Right ventricle myocardium superior (tissue), 1 donor: ENCODE measurements around the gene PARD3. TPM values are rescaled to one million over a fixed set of nuclear protein-coding genes. Genes with fewer than 3 reads are reported as not detected.

Experiments
- ATAC-seq: fragments of 200-7000 bp; cut with Tn5 transposase; one replicate; pipeline ENCODE4 v1.9.1; 2020; ENCODE audit warnings: mild to moderate bottlenecking; ENCODE audit not compliant: poor library complexity
- DNase-seq: peaks from one replicate; pipeline ENCODE4 v3.0.0-alpha.2; 2020
- intact Hi-C: fragments of 100-400 bp; cut with DNase I; formaldehyde crosslinking; loops from one replicate; pipeline ENCODE4 v1.11.2; 2022
- total RNA-seq: library from RNA; stranded (reverse); fragmentation: NEBNext Ultra II Directional; extraction: Animal tissue kit (Norgen Biotek cat#: 25700); gene quantifications from one replicate; pipeline ENCODE4 v1.2.1, GENCODE V29; 2021
- donor health status: DM: no; HTN: yes; CAD: no; lungs with severe emphysema.

The PARD3 gene
- total RNA-seq, 1 donor from 2014 or later: 33.5 TPM

DNA sequence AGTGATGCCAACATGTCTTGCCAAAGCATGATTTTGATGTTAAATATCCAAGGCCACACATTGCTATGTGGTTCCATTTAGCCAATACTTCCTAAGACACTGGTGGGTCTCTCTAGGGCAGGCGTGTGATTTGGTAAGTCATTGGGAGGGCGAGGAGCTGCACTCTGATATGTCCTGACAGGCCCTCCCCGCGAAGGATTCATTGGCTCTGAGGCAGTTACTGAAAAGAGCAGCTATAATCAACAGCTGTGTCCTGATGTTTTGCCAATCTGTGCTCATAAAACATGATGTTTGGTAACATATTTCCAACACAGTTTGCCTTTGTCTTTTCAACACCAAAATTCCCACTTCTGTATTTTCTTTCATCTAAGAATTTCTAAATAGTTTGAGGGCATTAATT lies 646.7 kb downstream of the PARD3 start:
- ATAC-seq (peak; percentile 36), DNase-seq (no peak)
- intact Hi-C loops: no loop called here

GRCh38 chr10:34166823-34167222 lies 648.3 kb downstream of the PARD3 start:
- intact Hi-C loops: no loop called here
- ATAC-seq (no peak), DNase-seq (no peak)

DNA sequence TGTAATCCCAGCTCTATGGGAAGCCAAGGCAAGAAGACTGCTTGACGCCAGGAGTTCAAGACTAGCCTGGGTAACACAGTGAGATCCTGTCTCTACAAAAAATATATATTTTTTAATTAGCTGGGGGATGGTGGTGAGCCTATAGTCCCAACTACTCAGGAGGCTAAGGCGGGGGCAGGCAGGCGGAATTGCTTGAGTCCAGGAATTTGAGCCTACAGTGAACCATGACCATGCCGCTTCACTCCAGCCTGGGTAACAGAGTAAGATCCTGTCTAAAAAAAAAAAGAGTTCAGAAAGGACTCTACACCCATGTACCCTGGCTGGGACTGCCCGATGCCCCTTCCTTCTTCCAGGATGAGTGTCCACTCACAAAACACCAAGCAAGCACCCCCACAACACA lies 648.7 kb downstream of the PARD3 start:
- no peak for DNase-seq
- intact Hi-C loops: no loop called here
- no peak for ATAC-seq

GRCh38 chr10:34164029-34164428 lies 651.1 kb downstream of the PARD3 start:
- intact Hi-C loops: no loop called here
- DNase-seq (no peak), ATAC-seq (no peak)

GRCh38 chr10:34163075-34163905 lies 651.8 kb downstream of the PARD3 start:
- intact Hi-C loops: no loop called here
- ATAC-seq (no peak), DNase-seq (no peak)

- no peak for ATAC-seq
- DNase-seq: no peak
- intact Hi-C loops: no loop called here
Measured at GRCh38 chr10:34161777-34162370, 653.2 kb downstream of the PARD3 start.

GRCh38 chr10:34160595-34160994 lies 654.5 kb downstream of the PARD3 start:
- no peak for DNase-seq
- intact Hi-C loops: no loop called here
- no peak for ATAC-seq

DNA sequence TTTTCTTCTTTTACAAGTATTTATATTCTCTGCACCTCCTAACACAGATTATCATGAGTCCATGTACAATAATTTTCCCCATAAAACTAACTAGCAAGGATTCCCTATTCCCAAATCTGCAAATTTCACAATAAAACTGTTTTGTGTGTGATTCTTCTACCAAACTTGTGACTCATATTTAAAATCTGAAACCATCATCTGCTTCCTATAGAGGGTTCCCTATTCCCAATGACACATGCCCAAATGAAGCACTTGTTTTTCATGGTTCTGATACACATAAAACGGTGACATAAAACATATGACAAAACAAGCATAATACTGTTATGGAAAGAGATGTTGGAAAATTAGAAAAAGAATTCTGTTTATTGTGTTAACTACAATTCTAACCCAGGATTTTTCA lies 657.6 kb downstream of the PARD3 start:
- DNase-seq (no peak), ATAC-seq (no peak)
- intact Hi-C loops: no loop called here

DNA sequence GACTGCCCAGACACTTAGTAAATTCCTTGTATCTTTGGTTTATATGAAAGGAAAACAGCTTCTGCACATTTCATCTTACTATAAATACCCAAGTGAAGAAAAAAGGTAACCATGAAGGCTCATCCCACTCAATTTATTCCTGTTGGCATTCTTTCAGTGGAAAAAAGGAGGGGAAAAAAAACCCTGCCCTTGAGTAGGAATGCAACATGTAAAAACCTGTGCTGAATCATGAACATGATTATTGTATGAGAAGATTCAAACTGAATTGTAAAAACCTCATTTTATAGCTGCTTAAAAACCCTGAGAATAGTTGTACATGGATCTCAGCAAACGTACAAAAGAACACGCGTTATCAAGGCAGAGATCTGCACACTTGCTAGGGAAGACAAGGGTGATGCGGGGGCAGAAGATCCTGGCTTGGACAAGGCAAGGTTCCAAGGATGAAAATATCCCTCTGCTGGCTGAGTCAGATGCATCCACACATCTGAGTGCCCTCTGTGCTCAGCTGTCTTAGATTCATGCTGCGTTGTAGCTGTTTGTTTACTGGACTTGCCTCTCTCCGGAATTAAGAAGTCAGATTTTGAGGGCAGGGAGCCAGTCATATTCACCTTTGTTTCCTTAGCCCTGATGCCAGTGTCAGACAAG lies 658.2 kb downstream of the PARD3 start:
- intact Hi-C loops: no loop called here
- ATAC-seq: no peak

DNA sequence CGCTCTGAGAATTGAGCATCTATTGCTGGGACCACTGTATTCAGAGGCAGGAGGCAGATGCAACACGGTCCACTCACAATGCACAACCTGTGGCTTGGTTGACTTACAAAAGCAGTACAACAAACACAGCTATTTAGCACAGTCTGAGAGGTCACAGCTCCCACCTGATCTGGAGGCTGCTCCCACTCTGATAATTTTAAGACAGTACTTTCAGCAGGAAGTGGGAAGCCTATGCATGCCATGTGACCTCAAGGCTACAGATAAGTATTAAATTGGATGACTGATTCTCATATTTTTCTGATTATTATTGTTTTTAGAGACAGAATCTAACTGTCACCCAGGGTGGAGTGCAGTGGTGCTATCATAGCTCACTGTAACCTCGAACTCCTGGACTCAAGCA lies 659.3 kb downstream of the PARD3 start:
- intact Hi-C loops: no loop called here
- ATAC-seq (no peak), DNase-seq (no peak)

More for the DNA sequence above, 658.2 kb downstream of the PARD3 start:
- no peak for DNase-seq

DNA sequence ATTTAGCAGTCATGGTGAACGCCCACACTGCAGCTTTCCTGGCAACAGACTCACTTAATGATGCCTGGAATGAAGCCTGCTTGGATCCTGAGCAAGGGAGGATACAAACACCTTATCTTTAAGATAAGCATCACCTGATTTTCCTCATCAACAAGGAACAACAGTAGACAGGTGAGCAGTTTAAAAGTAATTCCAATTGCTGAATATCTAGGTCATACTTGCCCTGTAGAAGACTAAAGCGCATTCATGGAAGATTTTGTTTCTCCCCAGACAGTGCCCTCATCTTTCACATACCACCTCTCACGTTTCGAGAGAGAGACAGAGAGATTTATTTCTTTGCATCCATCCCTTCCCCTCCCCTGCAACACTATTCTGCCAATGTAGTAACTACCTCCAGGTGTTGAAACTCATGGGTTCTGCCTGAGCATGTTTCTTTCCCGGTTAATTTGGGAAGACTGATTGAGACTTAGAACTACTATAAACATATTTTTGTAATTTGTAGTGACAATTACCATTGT lies 660.7 kb downstream of the PARD3 start:
- intact Hi-C loops: no loop called here
- ATAC-seq (no peak), DNase-seq (no peak)

- no peak for DNase-seq
- no peak for ATAC-seq
- intact Hi-C loops: no loop called here
Measured at GRCh38 chr10:34153663-34154382, 661.3 kb downstream of the PARD3 start.

DNA sequence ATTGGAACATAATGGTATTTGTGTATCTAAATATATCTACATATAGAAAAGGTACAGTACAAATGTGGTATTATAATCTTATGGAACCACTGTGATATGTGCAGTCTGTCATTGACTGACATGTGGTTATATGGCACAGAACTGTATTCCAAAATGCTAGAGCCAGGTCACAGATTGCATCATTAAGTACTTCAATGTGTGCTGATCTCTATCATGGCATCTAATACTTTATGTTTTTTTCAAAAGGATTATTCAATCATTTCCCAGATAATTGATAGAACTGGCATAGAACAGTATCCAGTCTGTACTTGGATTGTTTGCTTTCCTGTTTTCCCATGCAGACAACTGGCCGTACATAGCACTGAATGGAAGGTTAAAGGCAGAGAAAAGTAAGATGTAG lies 662.7 kb downstream of the PARD3 start:
- ATAC-seq: no peak
- DNase-seq: no peak
- intact Hi-C loops: no loop called here

GRCh38 chr10:34151931-34152330 lies 663.2 kb downstream of the PARD3 start:
- ATAC-seq: no peak
- no peak for DNase-seq
- intact Hi-C loops: no loop called here

DNA sequence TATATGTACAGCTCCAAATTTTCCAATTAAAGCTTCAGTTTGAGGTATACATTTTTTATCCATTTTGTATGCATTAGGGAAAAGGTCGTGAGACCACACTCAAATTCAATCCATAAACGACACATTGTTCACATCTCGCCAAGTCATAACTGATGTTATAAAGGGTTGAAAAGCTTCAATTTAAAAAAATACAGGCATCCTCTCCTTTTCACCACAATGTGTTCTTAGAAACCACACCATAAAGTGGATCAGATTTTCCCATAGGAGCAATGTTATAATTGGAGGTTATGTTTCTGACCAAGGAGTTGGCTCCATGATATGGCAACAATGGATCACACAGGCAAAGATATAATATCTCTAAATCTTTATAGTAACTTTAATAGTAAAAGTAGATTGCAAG lies 663.6 kb downstream of the PARD3 start:
- intact Hi-C loops: no loop called here
- no peak for DNase-seq
- no peak for ATAC-seq

GRCh38 chr10:34150103-34150502 lies 665.0 kb downstream of the PARD3 start:
- DNase-seq (no peak), ATAC-seq (no peak)
- intact Hi-C loops: no loop called here

DNA sequence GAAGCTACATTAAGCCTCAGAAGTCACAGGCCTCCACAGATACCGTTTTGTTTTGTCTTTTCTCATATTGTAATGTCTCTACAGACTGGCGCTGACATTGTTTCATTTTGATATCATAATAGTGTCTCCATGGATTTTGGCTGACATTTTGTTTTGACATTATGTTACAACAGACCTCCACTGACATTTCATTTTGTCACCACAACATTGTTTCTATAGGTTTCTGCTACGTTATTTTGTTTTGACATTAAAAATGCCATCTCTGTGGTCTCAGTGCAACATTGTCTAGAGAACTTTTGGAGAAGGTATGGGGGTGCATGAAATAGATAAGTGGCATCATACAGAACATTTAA lies 666.8 kb downstream of the PARD3 start:
- intact Hi-C loops: no loop called here
- DNase-seq (no peak), ATAC-seq (no peak)

DNA sequence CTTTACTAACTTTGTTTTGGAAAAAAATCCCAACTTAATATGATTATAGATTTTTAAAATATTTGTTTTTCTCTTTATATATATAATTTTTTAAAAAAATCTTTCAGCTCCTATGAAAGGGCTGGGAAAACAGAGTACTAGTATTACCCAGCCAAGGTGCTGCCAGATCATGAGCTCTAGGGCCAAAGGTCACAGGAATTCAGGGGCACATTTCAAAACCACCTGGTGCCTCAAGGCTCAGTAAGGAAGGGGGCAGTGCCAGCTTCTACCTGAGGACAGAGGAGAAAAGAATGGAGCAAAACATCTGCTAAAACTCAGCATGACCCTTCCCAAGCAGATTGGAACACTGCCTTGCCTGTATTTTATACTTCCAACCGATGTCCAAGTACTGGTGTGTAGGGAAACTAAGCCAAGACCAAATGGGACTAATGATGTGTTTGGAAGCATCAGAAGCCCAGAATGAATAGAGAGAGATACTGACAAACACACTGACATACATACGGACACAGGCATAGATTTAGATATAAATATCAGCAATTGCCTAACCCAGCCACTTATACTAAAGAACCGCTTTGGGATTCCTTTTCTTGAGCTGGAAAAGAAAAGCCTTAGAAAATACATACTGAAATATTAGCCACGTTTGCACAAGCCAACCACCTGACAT lies 667.3 kb downstream of the PARD3 start:
- ATAC-seq: no peak
- DNase-seq: no peak
- intact Hi-C loops: no loop called here

GRCh38 chr10:34145715-34146114 lies 669.4 kb downstream of the PARD3 start:
- DNase-seq: no peak
- no peak for ATAC-seq
- intact Hi-C loops: no loop called here
